Cardiac fibroblast (primary cell): ENCODE measurements around the gene ZG16.
"Not testable (repeated sequence)": the region's sequence is repeated elsewhere in the genome, so short reads cannot be mapped to it uniquely, and the experiment has no call there.

ENCODE experiments used
- DNase-seq, 2 donors: peaks; one replicate each; pipeline versions ENCODE4 v3.0.0 to v3.0.0-alpha.2; 2010; ENCODE audit warnings: low read depth in 2 of 2
- H3K4me3 ChIP-seq, 2 donors: replicated peaks in 1 of 2; 1 replicate in 1 of 2; 2 replicates in 1 of 2; pipeline ENCODE4 v1.5.1; 2011; ENCODE audit warnings: low read depth in 2 of 2, low read length in 2 of 2, mild to moderate bottlenecking in 2 of 2, moderate library complexity in 1 of 2
- CTCF ChIP-seq: IDR thresholded peaks from one replicate; pipeline ENCODE4 v1.5.1; 2011; ENCODE audit warnings: low read depth, mild to moderate bottlenecking, low read length, inconsistent platforms

The ZG16 gene

GRCh38 chr16:29737713-29738112 is 40.3 kb upstream of the ZG16 start:
- no peak for DNase-seq
- no peak for TF ChIP-seq CTCF
- no peak overlapping the region for H3K4me3 ChIP-seq

- H3K4me3 ChIP-seq: no peak overlapping the region
- TF ChIP-seq CTCF: no peak
- DNase-seq: no peak
Observed at GRCh38 chr16:29738514-29738913, 39.5 kb upstream of the ZG16 start.

GRCh38 chr16:29739927-29740629 is 38.0 kb upstream of the ZG16 start:
- DNase-seq, H3K4me3 ChIP-seq: not testable (repeated sequence)

GRCh38 chr16:29740630-29741015 is 37.4 kb upstream of the ZG16 start:
- DNase-seq, H3K4me3 ChIP-seq: not testable (repeated sequence)

- no peak for TF ChIP-seq CTCF
- H3K4me3 ChIP-seq: no peak overlapping the region
- no peak for DNase-seq
Observed at GRCh38 chr16:29742683-29743275, 35.3 kb upstream of the ZG16 start.

GRCh38 chr16:29743475-29743826 is 34.6 kb upstream of the ZG16 start:
- no peak for DNase-seq
- no peak for TF ChIP-seq CTCF
- no peak overlapping the region for H3K4me3 ChIP-seq

GRCh38 chr16:29743827-29744531 is 34.1 kb upstream of the ZG16 start:
- TF ChIP-seq CTCF: no peak
- H3K4me3 ChIP-seq: no peak overlapping the region
- no peak for DNase-seq
